Inflammatory macrophage treated with lipopolysaccharide for 1 hour (primary cell): Measurements from ENCODE around the gene POLR2E.

Experiments used
- DNase-seq, 2 donors: peaks; one replicate each; pipeline ENCODE4 v3.0.0-alpha.2; 2020 to 2022

Gene POLR2E

DNA sequence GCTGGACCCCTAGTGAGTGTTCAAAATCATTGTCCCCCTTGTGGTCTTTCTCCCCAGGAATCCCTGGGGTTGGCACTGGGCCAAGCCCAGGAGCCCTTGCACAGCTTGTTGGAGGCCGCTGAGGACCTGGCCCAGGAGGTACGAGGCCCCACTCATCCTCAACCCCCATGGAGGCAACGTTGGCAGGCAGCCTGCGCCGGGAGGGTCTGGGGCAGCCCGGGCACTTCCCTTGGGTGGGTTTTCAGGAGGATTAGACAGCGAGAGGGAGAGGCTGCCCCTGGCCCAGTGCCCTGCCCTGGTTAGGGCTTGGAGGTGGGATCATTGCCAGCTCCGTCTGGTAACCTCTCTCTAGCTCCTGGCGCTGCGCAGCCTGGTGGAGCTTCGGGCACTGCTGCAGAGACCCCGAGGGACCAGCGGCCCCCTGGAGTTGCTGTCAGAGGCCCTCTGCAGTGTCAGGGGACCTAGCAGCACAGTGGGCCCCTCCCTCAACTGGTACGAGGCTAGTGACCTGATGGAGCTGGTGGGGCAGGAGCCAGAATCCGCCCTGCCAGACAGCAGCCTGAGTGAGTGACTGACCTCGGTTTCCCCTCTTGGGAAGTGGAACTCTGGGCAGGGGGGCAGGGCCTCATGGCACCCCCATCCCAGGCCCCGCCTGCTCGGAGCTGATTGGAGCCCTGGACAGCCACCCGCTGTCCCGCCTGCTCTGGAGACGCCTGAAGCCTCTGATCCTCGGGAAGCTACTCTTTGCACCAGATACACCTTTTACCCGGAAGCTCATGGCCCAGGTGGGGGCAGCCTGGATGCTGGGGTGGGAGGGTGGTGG, 52.3 kb downstream of the POLR2E start:
- DNase-seq = no peak

DNA sequence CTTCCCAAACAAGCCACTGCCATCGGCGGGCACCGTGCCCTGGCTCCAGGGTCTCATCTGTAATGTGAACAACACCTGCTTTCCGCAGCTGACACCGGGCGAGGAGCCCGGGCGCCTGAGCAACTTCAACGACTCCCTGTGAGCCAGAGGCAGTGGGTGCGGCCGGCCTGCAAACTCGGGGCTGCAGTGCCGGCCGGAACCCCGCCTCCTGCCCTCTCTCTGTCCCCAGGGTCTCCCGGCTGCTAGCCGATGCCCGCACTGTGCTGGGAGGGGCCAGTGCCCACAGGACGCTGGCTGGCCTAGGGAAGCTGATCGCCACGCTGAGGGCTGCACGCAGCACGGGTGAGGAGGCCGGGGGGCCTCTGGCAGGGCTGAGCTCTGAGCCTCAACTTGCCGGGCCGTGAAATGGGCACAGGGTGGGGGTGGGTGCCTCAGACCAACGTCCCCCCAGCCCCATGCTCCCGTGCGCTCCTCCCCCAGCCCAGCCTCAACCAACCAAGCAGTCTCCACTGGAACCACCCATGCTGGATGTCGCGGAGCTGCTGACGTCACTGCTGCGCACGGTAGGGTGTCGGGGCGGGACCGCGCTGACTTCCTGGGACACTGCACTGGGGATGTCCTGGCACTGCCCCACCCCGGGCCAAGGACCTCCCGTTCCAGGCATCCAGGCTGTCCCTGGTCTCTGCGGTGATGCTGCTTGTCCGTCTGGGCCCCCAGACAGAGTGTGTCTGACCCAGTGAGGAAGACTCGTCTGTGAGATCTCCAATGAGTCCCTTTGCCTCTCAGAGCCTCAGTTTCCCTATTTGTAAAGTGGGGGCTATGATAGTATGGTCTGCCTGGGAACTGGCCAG, 53.1 kb downstream of the POLR2E start:
- DNase-seq = no peak

DNA sequence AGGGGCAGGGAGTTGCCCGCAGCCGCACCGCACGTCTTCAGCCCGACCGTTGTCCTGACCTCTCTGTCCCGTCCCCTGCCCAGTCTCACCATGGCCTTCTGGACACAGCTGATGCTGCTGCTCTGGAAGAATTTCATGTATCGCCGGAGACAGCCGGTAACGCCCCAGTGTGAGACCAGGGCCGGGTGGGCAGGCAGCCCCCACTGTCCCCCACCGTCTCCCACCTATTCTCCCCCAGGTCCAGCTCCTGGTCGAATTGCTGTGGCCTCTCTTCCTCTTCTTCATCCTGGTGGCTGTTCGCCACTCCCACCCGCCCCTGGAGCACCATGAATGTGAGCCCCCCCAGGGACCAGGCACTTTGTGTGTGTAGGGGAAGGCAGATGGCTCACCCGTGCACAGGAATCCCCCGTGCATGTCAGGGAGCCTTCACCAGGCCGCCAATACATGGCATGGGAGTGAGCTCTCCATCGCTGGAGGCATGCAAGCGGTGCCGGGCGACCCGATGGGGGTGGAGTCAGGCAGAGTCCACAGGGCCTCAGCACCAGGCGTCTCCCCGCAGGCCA, 53.8 kb downstream of the POLR2E start:
- no peak for DNase-seq

DNA sequence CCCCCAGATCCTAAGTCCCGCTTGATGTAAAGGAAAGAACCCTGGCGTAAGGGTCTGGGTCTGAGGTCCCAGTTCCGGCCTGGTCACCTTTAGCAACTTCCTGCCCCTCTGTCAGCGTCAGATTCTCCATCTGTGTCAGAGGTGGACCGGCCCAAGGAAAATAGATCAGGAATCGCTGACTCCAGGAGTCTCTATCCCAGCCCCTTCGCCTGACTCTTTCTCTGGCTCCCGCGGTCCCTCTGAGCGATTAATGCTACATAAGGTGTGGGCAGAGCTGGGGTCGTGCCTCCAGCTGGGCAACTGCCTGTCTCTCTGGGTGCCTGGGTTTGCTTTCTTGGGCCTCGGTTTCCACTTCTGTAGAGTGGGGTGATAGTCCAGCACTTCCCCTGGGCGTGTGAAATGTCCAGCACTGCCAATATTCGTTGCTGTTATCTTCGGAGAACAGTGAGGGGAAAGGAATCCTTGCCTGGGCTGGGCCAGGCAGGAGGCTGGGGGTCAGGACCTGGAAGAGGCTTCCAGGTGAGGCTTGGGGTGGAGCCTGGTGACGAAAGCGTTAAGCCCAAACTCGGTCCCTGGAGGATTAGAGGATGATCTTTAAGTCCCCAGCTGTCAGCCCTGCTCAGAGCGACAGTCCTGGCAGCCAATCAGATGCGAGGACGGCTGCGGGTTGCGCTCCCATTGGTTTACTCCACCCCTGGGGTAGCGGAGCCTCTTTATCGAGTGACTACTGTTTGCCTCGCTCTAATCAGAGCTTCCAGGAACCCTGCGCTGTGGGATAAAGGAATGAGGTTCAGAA, 54.5 kb downstream of the POLR2E start:
- peak; percentile 85 to 92 for DNase-seq

DNA sequence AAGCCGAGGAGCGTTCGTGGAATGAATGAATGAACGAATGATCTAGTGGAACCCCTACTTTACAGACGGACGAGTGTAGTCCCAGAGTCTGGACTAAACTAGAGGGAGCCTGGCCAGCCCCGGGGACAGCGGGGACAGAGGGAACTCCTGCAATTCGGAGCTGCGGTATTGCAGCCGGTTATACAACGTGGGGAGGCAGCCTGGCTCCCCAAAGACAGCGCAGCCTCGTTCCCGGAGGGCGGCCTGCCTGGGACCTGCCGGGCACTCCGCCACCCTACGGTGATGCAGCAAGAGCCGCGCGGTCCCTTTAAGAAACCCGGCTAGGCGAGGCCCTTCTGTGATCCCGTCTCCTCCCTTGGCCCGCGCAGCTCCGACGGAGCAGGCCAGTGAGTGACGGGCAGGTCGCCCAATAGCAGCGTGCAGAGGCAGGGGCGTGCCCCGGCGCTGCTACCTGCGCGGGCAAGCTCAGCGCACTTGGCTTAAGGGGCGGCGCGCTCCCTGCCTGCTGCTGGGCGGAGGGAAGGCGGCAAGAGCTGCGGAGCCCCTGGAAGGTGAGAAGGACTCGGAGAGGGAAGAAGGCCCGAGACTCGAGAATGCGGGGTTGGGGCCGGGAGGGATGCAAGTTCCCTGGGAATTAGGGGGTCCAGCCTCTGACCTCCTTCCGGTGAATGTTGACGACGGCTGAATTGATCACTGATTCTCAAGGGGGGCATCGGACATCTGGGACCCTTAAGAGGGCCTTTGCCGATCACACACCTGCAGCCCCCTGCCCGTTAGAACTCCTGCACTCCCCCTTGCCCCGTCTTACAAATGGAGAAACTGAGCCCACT, 55.3 kb downstream of the POLR2E start, which contains the start of gene ABCA7:
TSS of gene ABCA7 (plus strand) at position 462 of the 830 bp plus-strand sequence. CDS start 1,255 bp downstream, outside the sequence.
- peak; percentile 91 to 98 for DNase-seq

DNA sequence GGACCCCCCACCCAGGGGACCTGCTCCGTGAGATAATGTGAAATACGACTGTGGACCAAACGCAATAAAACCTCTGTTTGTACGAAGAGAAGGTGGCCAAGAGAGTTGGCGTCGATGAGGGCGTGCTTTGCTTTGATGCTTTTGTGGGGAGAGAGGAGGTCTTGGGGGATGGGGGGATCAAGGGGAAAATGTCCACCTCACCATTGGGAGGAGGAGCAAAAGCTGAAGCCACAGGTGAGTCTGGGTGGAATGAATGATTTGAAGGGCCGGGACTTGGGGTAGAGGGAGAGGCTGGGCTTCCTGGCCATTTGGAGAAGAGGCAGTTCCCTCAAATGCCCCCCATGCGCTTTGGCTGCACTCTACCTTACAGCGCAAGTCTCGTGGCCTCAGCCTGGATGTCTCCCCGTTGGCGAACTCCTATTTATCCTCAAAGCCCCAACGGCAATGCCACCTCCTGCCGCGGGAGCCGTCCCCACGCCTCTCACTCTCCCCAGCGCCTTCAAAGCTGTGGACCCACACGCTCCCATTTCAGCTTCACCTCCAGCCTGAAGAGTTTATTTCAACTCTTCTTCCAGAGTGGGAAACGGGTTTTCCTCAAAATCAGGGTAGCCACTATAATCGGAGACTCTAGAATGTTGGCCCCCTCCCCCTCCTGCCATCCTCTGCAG, 56.1 kb downstream of the POLR2E start:
- DNase-seq = no peak

DNA sequence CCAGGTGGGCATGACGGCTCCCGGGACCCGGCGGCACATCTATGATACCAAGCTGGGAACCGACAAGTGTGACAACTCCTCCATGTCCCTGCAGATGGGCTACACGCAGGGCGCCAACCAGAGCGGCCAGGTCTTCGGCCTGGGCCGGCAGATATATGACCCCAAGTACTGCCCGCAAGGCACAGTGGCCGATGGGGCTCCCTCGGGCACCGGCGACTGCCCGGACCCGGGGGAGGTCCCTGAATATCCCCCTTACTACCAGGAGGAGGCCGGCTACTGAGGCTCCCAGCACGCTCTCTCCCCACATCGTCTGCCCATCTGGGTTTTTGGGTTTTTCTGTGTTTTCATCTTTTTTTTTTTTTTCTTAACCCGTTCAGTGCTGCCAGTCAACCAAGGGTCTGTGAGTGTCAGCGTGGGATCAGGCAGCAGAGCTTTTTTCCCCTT, 57.5 kb downstream of the POLR2E start:
- DNase-seq = no peak
